ENCODE results near the gene PKIB. TPM values are rescaled to one million over a fixed set of nuclear protein-coding genes. Genes with fewer than 3 reads are reported as not detected.

The PKIB gene
- total RNA-seq, 1 donor from 2014 or later: 48.5 TPM

DNA sequence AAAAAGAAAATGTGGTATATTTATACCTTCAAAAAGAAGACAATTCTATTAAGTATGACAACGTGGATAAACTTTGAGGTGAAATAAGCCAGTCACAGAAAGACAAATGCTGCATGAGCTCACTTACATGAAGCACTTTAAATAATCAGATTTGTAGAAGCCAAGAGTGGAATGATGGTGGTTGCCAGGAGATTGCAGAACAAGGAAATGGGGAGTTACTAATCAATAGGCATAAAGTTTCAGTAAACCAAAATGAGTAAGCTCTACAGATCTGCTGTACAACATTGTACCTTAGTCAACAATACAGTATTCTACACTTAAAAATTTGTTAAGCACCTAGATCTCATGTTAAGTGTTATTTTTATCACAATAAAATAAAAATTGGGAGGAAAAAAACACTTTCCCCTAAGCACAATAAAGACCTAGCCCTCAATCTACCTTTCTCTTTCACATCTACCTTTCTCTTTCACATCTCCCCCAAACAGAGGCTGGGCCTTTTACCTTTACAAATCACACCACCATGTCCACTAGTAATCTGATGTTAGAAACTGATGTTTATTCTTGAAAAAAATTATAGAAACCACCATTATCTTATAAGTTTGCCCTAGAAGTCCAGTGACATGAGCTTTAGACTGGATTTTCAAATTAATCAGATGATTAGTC is 73.9 kb downstream of the PKIB start:
- no peak for DNase-seq (ENCODE audit: low read depth)
- TF ChIP-seq, protein P1, sequence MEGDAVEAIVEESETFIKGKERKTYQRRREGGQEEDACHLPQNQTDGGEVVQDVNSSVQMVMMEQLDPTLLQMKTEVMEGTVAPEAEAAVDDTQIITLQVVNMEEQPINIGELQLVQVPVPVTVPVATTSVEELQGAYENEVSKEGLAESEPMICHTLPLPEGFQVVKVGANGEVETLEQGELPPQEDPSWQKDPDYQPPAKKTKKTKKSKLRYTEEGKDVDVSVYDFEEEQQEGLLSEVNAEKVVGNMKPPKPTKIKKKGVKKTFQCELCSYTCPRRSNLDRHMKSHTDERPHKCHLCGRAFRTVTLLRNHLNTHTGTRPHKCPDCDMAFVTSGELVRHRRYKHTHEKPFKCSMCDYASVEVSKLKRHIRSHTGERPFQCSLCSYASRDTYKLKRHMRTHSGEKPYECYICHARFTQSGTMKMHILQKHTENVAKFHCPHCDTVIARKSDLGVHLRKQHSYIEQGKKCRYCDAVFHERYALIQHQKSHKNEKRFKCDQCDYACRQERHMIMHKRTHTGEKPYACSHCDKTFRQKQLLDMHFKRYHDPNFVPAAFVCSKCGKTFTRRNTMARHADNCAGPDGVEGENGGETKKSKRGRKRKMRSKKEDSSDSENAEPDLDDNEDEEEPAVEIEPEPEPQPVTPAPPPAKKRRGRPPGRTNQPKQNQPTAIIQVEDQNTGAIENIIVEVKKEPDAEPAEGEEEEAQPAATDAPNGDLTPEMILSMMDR (conservative IDR thresholded peaks at IDR 0.05; ENCODE audit: low read depth, low read length): no peak
- no peak overlapping the region for H3K4me3 ChIP-seq (ENCODE audit: low read depth, low read length)

GRCh38 chr6:122692175-122692598 is 82.0 kb downstream of the PKIB start:
- no peak for DNase-seq (ENCODE audit: low read depth)
- TF ChIP-seq, protein P1 (conservative IDR thresholded peaks at IDR 0.05; ENCODE audit: low read depth, low read length): no peak
- no peak overlapping the region for H3K4me3 ChIP-seq (ENCODE audit: low read depth, low read length)

DNA sequence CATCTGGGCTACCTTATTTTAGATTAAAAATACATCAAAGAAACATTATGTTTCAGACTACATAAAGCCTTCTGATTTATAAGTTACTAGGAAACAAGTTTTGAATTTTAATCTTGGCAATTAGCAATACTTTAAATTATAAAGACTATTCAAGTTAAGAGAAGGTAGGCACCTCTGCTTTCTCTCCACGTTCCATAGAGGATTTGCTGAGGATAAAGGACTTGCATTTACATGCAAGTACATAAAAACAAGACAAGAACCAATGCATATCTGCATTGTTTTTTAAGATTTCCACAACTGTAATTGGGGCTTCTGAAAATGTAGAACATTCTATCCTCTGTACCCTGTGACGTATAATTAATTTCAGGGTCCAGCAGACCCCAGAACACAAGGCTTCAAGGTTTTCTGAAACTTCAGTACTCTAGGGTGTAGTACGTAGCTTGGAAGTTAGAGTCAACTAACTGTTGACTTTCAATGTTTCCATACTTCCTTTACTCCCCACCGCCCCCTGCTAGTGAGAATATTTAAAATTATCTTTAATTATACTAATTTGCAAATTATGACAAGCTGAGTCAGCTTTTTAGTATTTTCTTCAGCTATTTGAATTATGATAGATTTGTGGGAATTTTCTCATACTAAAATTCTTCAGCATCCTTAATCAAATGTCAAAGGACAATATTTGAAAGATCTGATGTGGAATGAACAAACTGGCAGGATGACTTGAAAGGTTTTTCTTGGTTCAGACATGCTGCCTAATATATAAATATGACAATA is 82.8 kb downstream of the PKIB start:
- no peak for DNase-seq (ENCODE audit: low read depth)
- H3K4me3 ChIP-seq (ENCODE audit: low read depth, low read length): no peak overlapping the region
- TF ChIP-seq, protein P1 (conservative IDR thresholded peaks at IDR 0.05; ENCODE audit: low read depth, low read length): no peak

DNA sequence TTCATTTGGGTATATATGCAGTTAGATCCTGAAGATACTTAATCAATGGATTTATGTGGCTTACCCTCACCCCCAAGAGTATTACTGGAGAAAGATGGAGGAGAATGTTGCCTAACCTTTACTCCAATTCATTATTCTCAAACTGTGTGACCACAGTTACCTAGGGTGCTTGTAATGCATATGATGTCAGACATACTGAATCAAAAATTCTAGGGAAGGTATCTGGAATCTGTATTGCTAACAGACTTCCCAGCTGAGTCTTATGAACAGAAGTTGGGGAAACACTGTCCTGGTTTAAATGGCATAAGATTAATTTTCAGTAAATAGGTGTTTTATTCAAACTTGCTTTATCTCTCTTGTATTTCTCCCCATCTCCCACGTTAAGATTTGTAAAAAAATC is 83.9 kb downstream of the PKIB start:
- TF ChIP-seq, protein P1 (conservative IDR thresholded peaks at IDR 0.05; ENCODE audit: low read depth, low read length): no peak
- DNase-seq (ENCODE audit: low read depth): no peak
- no peak overlapping the region for H3K4me3 ChIP-seq (ENCODE audit: low read depth, low read length)

GRCh38 chr6:122694602-122695001 is 84.4 kb downstream of the PKIB start:
- no peak for DNase-seq (ENCODE audit: low read depth)
- TF ChIP-seq, protein P1 (conservative IDR thresholded peaks at IDR 0.05; ENCODE audit: low read depth, low read length): no peak
- no peak overlapping the region for H3K4me3 ChIP-seq (ENCODE audit: low read depth, low read length)

DNA sequence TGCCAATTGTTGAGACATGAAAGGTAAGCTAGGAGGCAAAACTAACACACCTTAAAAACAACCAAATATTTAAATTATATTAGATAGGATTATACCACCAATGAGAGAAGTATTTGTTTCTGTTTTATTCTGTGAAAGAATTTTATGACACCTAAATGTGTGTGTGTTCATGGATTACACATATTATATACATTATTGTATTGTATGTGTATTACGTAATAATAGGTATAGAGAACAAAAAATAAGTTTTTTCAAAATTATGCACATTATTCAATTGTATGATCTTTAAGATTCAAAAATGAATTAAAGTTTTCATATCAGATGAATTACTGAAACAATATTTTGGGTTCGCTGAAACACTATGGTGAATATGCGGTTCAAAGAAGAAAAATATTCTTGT is 85.0 kb downstream of the PKIB start:
- TF ChIP-seq, protein P1 (conservative IDR thresholded peaks at IDR 0.05; ENCODE audit: low read depth, low read length): no peak
- H3K4me3 ChIP-seq (ENCODE audit: low read depth, low read length): no peak overlapping the region

More for the DNA sequence above, 85.0 kb downstream of the PKIB start:
- DNase-seq (ENCODE audit: low read depth): no peak
